KMS-11 (cell line): Measurements from ENCODE around the gene TARP.

ENCODE experiments used
- H2AFZ ChIP-seq: fragments of 200-600 bp; sonication (generic); 2 replicates; pipeline ENCODE4 v1.6.1; 2016; ENCODE audit warnings: antibody characterized with exemption, mixed run types, low read depth
- H3K27ac ChIP-seq: fragments of 200-600 bp; sonication (generic); 2 replicates; pipeline ENCODE4 v1.6.1; 2016; ENCODE audit warnings: mild to moderate bottlenecking, mixed run types
- H3K27me3 ChIP-seq: fragments of 200-600 bp; sonication (generic); 2 replicates; pipeline ENCODE4 v1.6.1; 2017; ENCODE audit warnings: mild to moderate bottlenecking, low read depth, mixed run types, moderate library complexity; ENCODE audit not compliant: insufficient read depth
- H3K36me3 ChIP-seq: fragments of 200-600 bp; sonication (generic); 2 replicates; pipeline ENCODE4 v1.6.1; 2017; ENCODE audit warnings: mild to moderate bottlenecking, mixed run types; ENCODE audit not compliant: insufficient read depth
- H3K4me1 ChIP-seq: fragments of 200-600 bp; sonication (generic); 2 replicates; pipeline ENCODE4 v1.6.1; 2016; ENCODE audit warnings: mild to moderate bottlenecking, low read depth, mixed run types; ENCODE audit not compliant: poor library complexity, severe bottlenecking
- H3K4me2 ChIP-seq: fragments of 200-600 bp; sonication (generic); 2 replicates; pipeline ENCODE4 v1.7.0; 2016; ENCODE audit warnings: mild to moderate bottlenecking, mixed run types
- H3K4me3 ChIP-seq: fragments of 200-600 bp; sonication (generic); IDR thresholded peaks from 2 replicates; pipeline ENCODE4 v1.6.1; 2017; ENCODE audit warnings: low read depth, low read length, mixed read lengths; ENCODE audit not compliant: insufficient read depth
- H3K79me2 ChIP-seq: fragments of 200-600 bp; sonication (generic); 2 replicates; pipeline ENCODE4 v1.6.1; 2016; ENCODE audit warnings: low read depth, mixed run types; ENCODE audit not compliant: insufficient read depth
- H3K9ac ChIP-seq: fragments of 200-600 bp; sonication (generic); 2 replicates; pipeline ENCODE4 v1.6.1; 2016; ENCODE audit warnings: mild to moderate bottlenecking, mixed run types
- H4K20me1 ChIP-seq: fragments of 200-600 bp; sonication (generic); 2 replicates; pipeline ENCODE4 v1.6.1; 2016; ENCODE audit warnings: mild to moderate bottlenecking, mixed run types; ENCODE audit not compliant: insufficient read depth
- TF ChIP-seq, protein P1 (sequence below): fragments of 200-600 bp; sonication (generic); conservative IDR thresholded peaks from 2 replicates; pipeline ENCODE4 v1.6.1; 2017; ENCODE audit warnings: low read depth, mild to moderate bottlenecking, antibody characterized with exemption, low read length, moderate library complexity, mixed read lengths

TARP gene

DNA sequence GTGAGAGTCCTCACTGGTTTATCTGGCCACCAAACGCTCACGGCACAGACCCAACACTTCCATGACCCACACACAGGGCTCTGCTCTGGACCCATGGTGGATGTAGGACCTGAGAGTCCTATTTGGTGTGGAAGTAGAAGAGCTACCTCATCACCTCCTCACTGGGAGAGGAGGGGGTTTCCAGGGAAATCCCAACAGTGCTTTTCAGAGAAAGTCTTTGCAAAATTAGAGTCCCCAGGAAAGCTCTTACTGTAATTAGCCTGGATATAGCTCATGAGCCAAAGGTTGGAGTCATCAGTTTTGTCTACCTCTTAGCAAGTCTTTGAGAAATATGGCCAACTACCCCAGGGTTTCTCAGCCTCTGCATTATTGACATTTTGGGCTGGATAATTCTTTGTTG lies 34.7 kb upstream of the TARP start:
- no peak overlapping the region for H2AFZ ChIP-seq
- no peak overlapping the region for H3K27ac ChIP-seq
- H3K4me1 ChIP-seq = peaks cover 21% of the 10 kb centered on the region
- TF ChIP-seq, protein P1, sequence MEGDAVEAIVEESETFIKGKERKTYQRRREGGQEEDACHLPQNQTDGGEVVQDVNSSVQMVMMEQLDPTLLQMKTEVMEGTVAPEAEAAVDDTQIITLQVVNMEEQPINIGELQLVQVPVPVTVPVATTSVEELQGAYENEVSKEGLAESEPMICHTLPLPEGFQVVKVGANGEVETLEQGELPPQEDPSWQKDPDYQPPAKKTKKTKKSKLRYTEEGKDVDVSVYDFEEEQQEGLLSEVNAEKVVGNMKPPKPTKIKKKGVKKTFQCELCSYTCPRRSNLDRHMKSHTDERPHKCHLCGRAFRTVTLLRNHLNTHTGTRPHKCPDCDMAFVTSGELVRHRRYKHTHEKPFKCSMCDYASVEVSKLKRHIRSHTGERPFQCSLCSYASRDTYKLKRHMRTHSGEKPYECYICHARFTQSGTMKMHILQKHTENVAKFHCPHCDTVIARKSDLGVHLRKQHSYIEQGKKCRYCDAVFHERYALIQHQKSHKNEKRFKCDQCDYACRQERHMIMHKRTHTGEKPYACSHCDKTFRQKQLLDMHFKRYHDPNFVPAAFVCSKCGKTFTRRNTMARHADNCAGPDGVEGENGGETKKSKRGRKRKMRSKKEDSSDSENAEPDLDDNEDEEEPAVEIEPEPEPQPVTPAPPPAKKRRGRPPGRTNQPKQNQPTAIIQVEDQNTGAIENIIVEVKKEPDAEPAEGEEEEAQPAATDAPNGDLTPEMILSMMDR = no peak
- H3K4me2 ChIP-seq = no peak overlapping the region
- no peak overlapping the region for H3K9ac ChIP-seq
- H3K36me3 ChIP-seq = no peaks in the 10 kb centered on the region
- H3K4me3 ChIP-seq = no peak overlapping the region
- no peaks in the 10 kb centered on the region for H4K20me1 ChIP-seq
- no peaks in the 10 kb centered on the region for H3K79me2 ChIP-seq
- no peaks in the 10 kb centered on the region for H3K27me3 ChIP-seq

DNA sequence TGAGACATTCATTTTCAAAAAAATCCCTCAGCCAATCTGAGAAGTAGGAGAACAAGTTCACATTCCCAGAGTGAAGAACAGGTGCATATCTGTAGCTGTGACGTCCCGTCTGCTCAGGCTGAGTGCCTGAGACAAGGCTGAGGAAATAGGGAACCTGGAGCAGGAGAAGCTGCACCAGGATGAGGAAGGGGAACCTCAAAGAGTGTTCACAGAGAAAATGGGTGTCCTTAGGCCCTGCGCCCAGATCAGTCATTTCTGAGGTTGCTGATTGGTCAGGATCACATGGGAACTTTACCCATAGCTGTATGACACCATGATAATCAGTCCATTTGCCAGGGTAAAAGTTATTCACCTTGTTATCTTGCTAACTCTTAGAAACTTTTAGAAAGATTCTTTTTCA lies 34.2 kb upstream of the TARP start:
- H3K36me3 ChIP-seq = no peaks in the 10 kb centered on the region
- TF ChIP-seq, protein P1 = no peak
- no peak overlapping the region for H2AFZ ChIP-seq
- H4K20me1 ChIP-seq = no peaks in the 10 kb centered on the region
- no peak overlapping the region for H3K27ac ChIP-seq
- no peak overlapping the region for H3K4me3 ChIP-seq
- H3K4me1 ChIP-seq = peaks cover 16% of the 10 kb centered on the region
- no peak overlapping the region for H3K9ac ChIP-seq
- H3K27me3 ChIP-seq = no peaks in the 10 kb centered on the region
- no peaks in the 10 kb centered on the region for H3K79me2 ChIP-seq
- H3K4me2 ChIP-seq = no peak overlapping the region

DNA sequence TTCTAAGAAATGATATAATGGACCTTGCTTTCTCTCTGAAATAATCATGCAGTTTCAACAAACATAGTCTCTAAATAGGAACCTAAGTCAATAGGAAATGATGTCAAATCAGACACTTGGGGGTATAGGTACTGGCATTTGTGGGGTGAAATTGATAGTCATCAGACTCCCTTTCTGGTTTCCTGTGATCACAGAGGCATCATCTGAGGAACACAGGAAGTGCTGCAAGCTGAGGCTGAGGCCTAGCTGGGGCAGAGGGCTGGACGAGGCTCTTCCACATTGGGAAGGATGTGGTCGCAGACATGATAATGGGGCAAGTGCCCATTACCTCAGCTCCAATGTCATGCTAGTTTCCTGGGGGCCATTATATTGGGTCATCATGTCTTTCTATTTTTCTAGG lies 33.5 kb upstream of the TARP start:
- H3K27me3 ChIP-seq = no peaks in the 10 kb centered on the region
- TF ChIP-seq, protein P1 = no peak

DNA sequence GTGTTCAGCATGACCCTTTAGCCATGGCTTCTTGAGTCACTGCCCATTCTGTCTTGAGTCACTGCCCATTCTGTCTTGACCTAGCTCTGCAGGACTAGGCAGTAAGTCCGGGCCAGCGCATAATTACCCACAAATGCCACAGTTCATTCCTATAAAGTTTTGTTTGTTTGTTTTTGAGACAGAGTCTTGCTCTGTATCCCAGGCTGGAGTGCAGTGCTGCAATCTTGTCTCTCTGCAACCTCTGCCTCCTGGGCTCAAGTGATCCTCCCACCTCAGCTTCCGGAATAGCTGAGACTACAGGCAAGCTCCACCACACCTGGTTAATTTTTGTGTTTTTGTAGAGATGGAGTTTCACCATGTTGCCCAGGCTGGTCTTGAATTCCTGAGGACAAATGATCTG lies 32.7 kb upstream of the TARP start:
- Histone ChIP-seq H3K79me2 (no peaks in the 10 kb centered on the region), H3K4me1 (peaks cover 6% of the 10 kb centered on the region), H3K27ac (no peak overlapping the region), H3K36me3 (no peaks in the 10 kb centered on the region), H3K27me3 (no peaks in the 10 kb centered on the region), H3K4me3 (no peak overlapping the region), H2AFZ (no peak overlapping the region), H3K4me2 (no peak overlapping the region), H3K9ac (no peak overlapping the region), H4K20me1 (no peaks in the 10 kb centered on the region)
- TF ChIP-seq, protein P1 = no peak

More for the DNA sequence above, 33.5 kb upstream of the TARP start:
- no peaks in the 10 kb centered on the region for H4K20me1 ChIP-seq
- H3K36me3 ChIP-seq = no peaks in the 10 kb centered on the region
- no peak overlapping the region for H3K4me3 ChIP-seq
- H3K9ac ChIP-seq = no peak overlapping the region
- H3K27ac ChIP-seq = no peak overlapping the region
- no peaks in the 10 kb centered on the region for H3K79me2 ChIP-seq
- no peak overlapping the region for H3K4me2 ChIP-seq
- no peak overlapping the region for H2AFZ ChIP-seq
- H3K4me1 ChIP-seq = peaks cover 9% of the 10 kb centered on the region
